Sigmoid colon (tissue), 3 donors: ENCODE results near the gene SFMBT1.

Experiments
- POLR2A ChIP-seq, 2 donors: fragments of 450-650 bp; IDR thresholded peaks; one replicate each; pipeline ENCODE4 v1.6.1; 2016; ENCODE audit warnings: antibody characterized with exemption in 2 of 2, mild to moderate bottlenecking in 2 of 2, moderate library complexity in 2 of 2
- TF ChIP-seq, protein P1 (sequence below), 4 experiments: fragments of 450-650 bp in 3 of 4; fragments of 200-600 bp in 1 of 4; IDR thresholded peaks; one replicate each; pipeline ENCODE4 v1.5.1; 2016 to 2019; ENCODE audit warnings: antibody characterized with exemption in 4 of 4, mild to moderate bottlenecking in 3 of 4, moderate library complexity in 2 of 4

DNA sequence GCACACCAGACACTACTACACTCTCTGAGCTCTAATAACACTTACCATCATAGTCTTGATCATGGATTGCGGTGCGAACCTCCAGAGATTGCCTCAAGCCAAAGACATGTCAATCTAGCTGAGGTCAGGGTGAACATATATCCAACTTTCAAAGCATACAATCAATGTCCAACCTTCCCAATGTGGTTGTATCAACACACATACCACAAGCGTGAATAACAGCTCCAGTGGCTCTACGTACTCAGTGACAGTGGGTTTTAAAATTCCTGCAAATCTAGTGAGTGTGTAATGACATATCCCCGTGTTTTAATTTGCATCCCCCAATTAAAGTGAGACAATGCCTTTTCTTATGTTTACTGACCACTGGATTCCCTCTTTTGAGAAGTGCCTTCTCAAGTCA is 29.6 kb downstream of the SFMBT1 start:
- TF ChIP-seq, protein P1, sequence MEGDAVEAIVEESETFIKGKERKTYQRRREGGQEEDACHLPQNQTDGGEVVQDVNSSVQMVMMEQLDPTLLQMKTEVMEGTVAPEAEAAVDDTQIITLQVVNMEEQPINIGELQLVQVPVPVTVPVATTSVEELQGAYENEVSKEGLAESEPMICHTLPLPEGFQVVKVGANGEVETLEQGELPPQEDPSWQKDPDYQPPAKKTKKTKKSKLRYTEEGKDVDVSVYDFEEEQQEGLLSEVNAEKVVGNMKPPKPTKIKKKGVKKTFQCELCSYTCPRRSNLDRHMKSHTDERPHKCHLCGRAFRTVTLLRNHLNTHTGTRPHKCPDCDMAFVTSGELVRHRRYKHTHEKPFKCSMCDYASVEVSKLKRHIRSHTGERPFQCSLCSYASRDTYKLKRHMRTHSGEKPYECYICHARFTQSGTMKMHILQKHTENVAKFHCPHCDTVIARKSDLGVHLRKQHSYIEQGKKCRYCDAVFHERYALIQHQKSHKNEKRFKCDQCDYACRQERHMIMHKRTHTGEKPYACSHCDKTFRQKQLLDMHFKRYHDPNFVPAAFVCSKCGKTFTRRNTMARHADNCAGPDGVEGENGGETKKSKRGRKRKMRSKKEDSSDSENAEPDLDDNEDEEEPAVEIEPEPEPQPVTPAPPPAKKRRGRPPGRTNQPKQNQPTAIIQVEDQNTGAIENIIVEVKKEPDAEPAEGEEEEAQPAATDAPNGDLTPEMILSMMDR (IDR thresholded peaks at IDR 0.05), result no peak
- TF ChIP-seq POLR2A (IDR thresholded peaks at IDR 0.05), result no peak
